HG03558 (cell line): ENCODE measurements around the gene CALY.
"Not testable (repeated sequence)": the region's sequence is repeated elsewhere in the genome, so short reads cannot be mapped to it uniquely, and the experiment has no call there.

Experiments used
- ATAC-seq: cut with Tn5 transposase; IDR thresholded peaks from one replicate; pipeline ENCODE4 v1.9.1; 2021; ENCODE audit warnings: moderate number of reproducible peaks; ENCODE audit not compliant: unreplicated experiment; ENCODE audit errors: extremely low read depth

CALY gene

GRCh38 chr10:133336577-133337369, at the start of gene CALY:
Gene CALY, minus strand, starts transcription at chr10:133336896. Its CDS starts 7,907 bp downstream, at chr10:133328989.
- no peak for ATAC-seq

- ATAC-seq, result no peak
These were observed 48.5 kb upstream of the CALY start for GRCh38 chr10:133385214-133385613.

GRCh38 chr10:133384071-133384470, 47.4 kb upstream of the CALY start:
- no peak for ATAC-seq

GRCh38 chr10:133383551-133383950, 46.9 kb upstream of the CALY start:
- ATAC-seq, result no peak

- no peak for ATAC-seq
These were observed 44.3 kb upstream of the CALY start for GRCh38 chr10:133381036-133381435.

- no peak for ATAC-seq
These were observed 43.3 kb upstream of the CALY start for GRCh38 chr10:133379801-133380666.

- peak; percentile 39 for ATAC-seq
These were observed 42.6 kb upstream of the CALY start, which contains the start of gene PAOX for GRCh38 chr10:133379152-133379800. Gene PAOX, plus strand, starts transcription at chr10:133379262. Its CDS starts 55 bp downstream, at chr10:133379317.

GRCh38 chr10:133378251-133379096, 41.8 kb upstream of the CALY start:
- ATAC-seq, result no peak

GRCh38 chr10:133377818-133378250, 41.1 kb upstream of the CALY start:
- ATAC-seq, result no peak

- ATAC-seq, result no peak
These were observed 40.5 kb upstream of the CALY start for GRCh38 chr10:133377025-133377817.

GRCh38 chr10:133376183-133376582, 39.5 kb upstream of the CALY start:
- ATAC-seq, result not testable (repeated sequence)

- ATAC-seq, result no peak
These were observed 38.8 kb upstream of the CALY start for GRCh38 chr10:133375357-133376115.

GRCh38 chr10:133373174-133374090, 36.7 kb upstream of the CALY start, which contains the start of gene ECHS1:
Gene ECHS1, minus strand, starts transcription at chr10:133373354. Its CDS starts 21 bp downstream, at chr10:133373333.
- peak; percentile 86 for ATAC-seq

- no peak for ATAC-seq
These were observed 35.8 kb upstream of the CALY start for GRCh38 chr10:133372507-133372906.

- no peak for ATAC-seq
These were observed 33.5 kb upstream of the CALY start for GRCh38 chr10:133370030-133370786.

- ATAC-seq, result no peak
These were observed 31.5 kb upstream of the CALY start for GRCh38 chr10:133368153-133368552.
